Measurements from ENCODE around the gene KRT72. TPM values are rescaled to one million over a fixed set of nuclear protein-coding genes. Genes with fewer than 3 reads are reported as not detected.

KRT72 gene
- total RNA-seq, 1 experiment from 2014 or later, result not detected

DNA sequence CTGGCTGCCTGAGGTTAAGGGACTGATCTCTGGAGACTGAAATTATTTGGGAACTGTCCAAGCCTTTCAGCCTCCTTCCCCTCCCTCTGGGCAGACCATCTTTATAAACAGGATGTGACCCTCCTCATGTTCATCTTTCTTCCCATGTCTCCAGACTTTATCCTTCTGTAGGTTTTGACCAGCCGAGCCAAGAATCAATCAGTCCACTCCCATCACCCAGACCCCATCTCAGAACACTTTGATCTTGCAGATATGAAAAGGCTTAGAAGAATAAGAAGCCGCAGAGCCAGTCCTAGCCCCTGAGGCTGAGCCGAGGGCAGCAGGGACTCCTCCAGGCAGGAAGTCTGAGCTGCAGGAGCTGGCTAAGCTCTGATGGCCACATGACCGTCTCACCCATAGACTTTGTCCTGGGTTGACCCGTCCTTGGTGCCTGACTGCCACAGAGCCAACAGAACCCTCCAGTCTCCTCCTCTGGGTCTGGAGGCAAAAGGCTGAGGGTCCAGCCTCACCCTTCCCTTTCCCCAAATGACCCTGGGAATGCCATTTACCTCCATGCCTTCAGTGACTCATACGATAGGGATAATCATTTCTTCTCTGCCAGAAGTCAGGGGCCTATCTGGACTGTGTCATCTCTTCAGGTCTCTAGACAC, 49.9 kb downstream of the KRT72 start:
- Histone ChIP-seq H4K20me1 (ENCODE audit: low read length) (no peaks in the 10 kb centered on the region), H3F3A (ENCODE audit: low read length, unreplicated experiment) (no peaks in the 10 kb centered on the region), H3K4me1 (ENCODE audit: insufficient read depth, low read length) (no peaks in the 10 kb centered on the region), H3K9me2 (replicated peaks; ENCODE audit: low read length) (no peaks in the 10 kb centered on the region), H3K4me3 (ENCODE audit: low read length) (no peak overlapping the region), H3K9ac (ENCODE audit: low read length) (no peak overlapping the region), H3K79me2 (ENCODE audit: low read length) (no peaks in the 10 kb centered on the region), H3K9me3 (ENCODE audit: low read length) (no peaks in the 10 kb centered on the region), H3K27me3 (ENCODE audit: low read length) (peaks cover 43% of the 10 kb centered on the region), H2AFZ (ENCODE audit: low read length) (no peak overlapping the region), H3K4me2 (ENCODE audit: low read length) (no peak overlapping the region), H3K27ac (ENCODE audit: low read length) (no peak overlapping the region), H3K36me3 (ENCODE audit: low read depth, low read length) (no peaks in the 10 kb centered on the region)
- no peak for TF ChIP-seq EZH2 (IDR thresholded peaks at IDR 0.05; ENCODE audit: low read length, unreplicated experiment)
- TF ChIP-seq, protein P1, sequence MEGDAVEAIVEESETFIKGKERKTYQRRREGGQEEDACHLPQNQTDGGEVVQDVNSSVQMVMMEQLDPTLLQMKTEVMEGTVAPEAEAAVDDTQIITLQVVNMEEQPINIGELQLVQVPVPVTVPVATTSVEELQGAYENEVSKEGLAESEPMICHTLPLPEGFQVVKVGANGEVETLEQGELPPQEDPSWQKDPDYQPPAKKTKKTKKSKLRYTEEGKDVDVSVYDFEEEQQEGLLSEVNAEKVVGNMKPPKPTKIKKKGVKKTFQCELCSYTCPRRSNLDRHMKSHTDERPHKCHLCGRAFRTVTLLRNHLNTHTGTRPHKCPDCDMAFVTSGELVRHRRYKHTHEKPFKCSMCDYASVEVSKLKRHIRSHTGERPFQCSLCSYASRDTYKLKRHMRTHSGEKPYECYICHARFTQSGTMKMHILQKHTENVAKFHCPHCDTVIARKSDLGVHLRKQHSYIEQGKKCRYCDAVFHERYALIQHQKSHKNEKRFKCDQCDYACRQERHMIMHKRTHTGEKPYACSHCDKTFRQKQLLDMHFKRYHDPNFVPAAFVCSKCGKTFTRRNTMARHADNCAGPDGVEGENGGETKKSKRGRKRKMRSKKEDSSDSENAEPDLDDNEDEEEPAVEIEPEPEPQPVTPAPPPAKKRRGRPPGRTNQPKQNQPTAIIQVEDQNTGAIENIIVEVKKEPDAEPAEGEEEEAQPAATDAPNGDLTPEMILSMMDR (conservative IDR thresholded peaks at IDR 0.05; ENCODE audit: low read depth, low read length), result no peak
- no peak for TF ChIP-seq EZH2phosphoT487 (IDR thresholded peaks at IDR 0.05; ENCODE audit: borderline replicate concordance, low read length)
- POLR2A ChIA-PET (ENCODE audit: unreplicated experiment), result no interaction called here
- intact Hi-C loops (cut with micrococcal nuclease), result no loop called here
- CTCF ChIA-PET, result no interaction called here
- no peak for ATAC-seq
- no TSS peak for BruUV-seq (replicated peaks)
- DNase-seq, result no peak

DNA sequence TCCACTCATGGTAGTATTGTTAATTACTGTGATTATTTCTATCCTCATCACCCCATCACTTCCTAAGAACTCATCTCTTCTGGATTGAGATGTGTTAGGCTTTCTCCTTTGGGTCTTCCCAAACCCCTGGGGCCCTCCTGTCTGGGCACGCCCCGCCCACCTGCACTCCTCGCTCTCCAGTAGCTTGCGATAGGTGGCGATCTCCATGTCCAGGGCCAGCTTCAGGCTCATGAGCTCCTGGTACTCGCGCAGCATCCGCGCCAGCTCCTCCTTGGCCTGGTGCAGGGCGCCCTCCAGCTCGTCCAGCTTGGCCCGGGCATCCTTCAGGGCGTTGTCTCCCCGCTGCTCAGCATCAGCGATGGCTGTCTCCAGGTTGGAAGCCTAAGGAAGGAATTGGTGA, 55.1 kb downstream of the KRT72 start:
- Histone ChIP-seq H3K27ac (ENCODE audit: low read length) (no peak overlapping the region), H3K9me2 (replicated peaks; ENCODE audit: low read length) (no peaks in the 10 kb centered on the region), H3K4me2 (ENCODE audit: low read length) (no peak overlapping the region), H3K4me3 (ENCODE audit: low read length) (no peak overlapping the region), H3F3A (ENCODE audit: low read length, unreplicated experiment) (no peaks in the 10 kb centered on the region), H3K79me2 (ENCODE audit: low read length) (no peaks in the 10 kb centered on the region), H3K27me3 (ENCODE audit: low read length) (0 out of 2 replicates have a peak, but pooled peaks cover 5% of the 10 kb centered on the region), H2AFZ (ENCODE audit: low read length) (no peak overlapping the region), H3K9ac (ENCODE audit: low read length) (no peak overlapping the region), H3K36me3 (ENCODE audit: low read depth, low read length) (no peaks in the 10 kb centered on the region), H3K9me3 (ENCODE audit: low read length) (no peaks in the 10 kb centered on the region), H3K4me1 (ENCODE audit: insufficient read depth, low read length) (no peaks in the 10 kb centered on the region), H4K20me1 (ENCODE audit: low read length) (no peaks in the 10 kb centered on the region)
- ChIA-PET CTCF (no interaction called here), POLR2A (ENCODE audit: unreplicated experiment) (no interaction called here)
- intact Hi-C loops (cut with micrococcal nuclease), result no loop called here
- ATAC-seq (no peak), DNase-seq (no peak)
- TF ChIP-seq EZH2 (IDR thresholded peaks at IDR 0.05; ENCODE audit: low read length, unreplicated experiment), result no peak
- TF ChIP-seq EZH2phosphoT487 (IDR thresholded peaks at IDR 0.05; ENCODE audit: borderline replicate concordance, low read length), result no peak
- TF ChIP-seq, protein P1 (conservative IDR thresholded peaks at IDR 0.05; ENCODE audit: low read depth, low read length), result no peak
- no TSS peak for BruUV-seq (replicated peaks)

DNA sequence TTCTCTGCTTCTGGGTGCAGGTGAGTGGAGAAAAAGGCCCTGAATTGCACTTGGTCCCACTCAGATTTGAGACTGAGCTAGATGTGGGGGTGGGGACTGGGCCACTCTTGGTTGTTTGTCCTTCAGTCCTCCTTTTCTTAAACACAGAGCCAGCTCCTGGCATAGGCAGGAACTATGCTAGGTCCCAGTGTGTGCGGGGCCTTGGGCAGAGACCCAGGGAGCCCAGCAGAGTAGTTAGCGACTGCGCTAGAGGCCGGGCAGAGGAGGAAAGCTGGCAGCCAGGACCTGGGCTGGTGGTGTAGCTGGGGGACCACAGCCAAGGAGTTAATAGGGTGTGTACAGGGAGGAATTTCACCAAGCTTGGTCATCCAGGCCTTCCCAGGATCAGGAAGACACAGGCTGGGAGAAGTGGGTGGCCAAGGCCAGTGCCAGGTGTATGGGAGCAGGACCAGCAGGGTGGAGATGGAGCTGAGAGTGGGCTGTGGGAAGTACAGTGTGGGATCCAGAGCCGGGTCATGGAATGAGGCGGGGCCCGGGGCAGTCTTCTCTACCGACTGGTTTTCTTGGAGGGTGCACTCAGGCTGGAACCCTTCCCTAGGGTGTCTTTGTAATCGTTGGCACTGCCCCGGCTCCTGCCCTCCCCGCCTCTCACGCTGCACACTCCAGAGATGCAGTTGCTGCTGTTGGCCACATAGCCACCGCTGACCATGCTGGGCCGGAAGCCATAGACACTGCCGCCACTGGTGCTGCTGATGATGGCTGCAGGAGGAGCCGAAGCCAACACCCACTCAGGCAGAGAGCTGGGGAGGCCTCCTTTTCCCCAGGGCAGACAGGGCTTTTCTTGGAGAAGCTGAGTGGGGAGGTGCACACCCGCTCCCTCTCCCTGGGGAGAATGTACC, 57.0 kb downstream of the KRT72 start:
- Histone ChIP-seq H3K4me3 (ENCODE audit: low read length) (no peak overlapping the region), H3K79me2 (ENCODE audit: low read length) (no peaks in the 10 kb centered on the region), H4K20me1 (ENCODE audit: low read length) (no peaks in the 10 kb centered on the region), H3K9me3 (ENCODE audit: low read length) (no peaks in the 10 kb centered on the region), H3K36me3 (ENCODE audit: low read depth, low read length) (no peaks in the 10 kb centered on the region), H3K27ac (ENCODE audit: low read length) (no peak overlapping the region), H3K4me1 (ENCODE audit: insufficient read depth, low read length) (peaks cover 8% of the 10 kb centered on the region), H3K27me3 (ENCODE audit: low read length) (0 out of 2 replicates have a peak, but pooled peaks cover 5% of the 10 kb centered on the region), H3F3A (ENCODE audit: low read length, unreplicated experiment) (no peaks in the 10 kb centered on the region), H3K9ac (ENCODE audit: low read length) (no peak overlapping the region), H3K9me2 (replicated peaks; ENCODE audit: low read length) (no peaks in the 10 kb centered on the region), H3K4me2 (ENCODE audit: low read length) (no peak overlapping the region), H2AFZ (ENCODE audit: low read length) (no peak overlapping the region)
- TF ChIP-seq EZH2 (IDR thresholded peaks at IDR 0.05; ENCODE audit: low read length, unreplicated experiment) (no peak), EZH2phosphoT487 (IDR thresholded peaks at IDR 0.05; ENCODE audit: borderline replicate concordance, low read length) (no peak)
- TF ChIP-seq, protein P1 (conservative IDR thresholded peaks at IDR 0.05; ENCODE audit: low read depth, low read length), result no peak
- POLR2A ChIA-PET (ENCODE audit: unreplicated experiment), result no interaction called here
- CTCF ChIA-PET, result no interaction called here
- BruUV-seq (replicated peaks), result no TSS peak
- DNase-seq (no peak), ATAC-seq (no peak)
- intact Hi-C loops (cut with micrococcal nuclease), result no loop called here
